K562 (cell line): ENCODE data around the gene VWA5B1. TPM values are rescaled to one million over a fixed set of nuclear protein-coding genes. Genes with fewer than 3 reads are reported as not detected.

Source experiments
- BRD4 ChIP-seq: fragments of 200-600 bp; sonication (generic); IDR thresholded peaks from 2 replicates; pipeline ENCODE4 v1.6.1; 2017; ENCODE audit warnings: inconsistent platforms
- CHCHD3 ChIP-seq: fragments of 250-450 bp; sonication (Bioruptor Pico); IDR thresholded peaks from 2 replicates; pipeline ENCODE4 v2.1.2; 2022; ENCODE audit warnings: mild to moderate bottlenecking
- ELF2 ChIP-seq: fragments of 250-450 bp; sonication (Bioruptor Pico); IDR thresholded peaks from 2 replicates; pipeline ENCODE4 v1.5.0; 2021; ENCODE audit warnings: mild to moderate bottlenecking
- FOS ChIP-seq: IDR thresholded peaks from 3 replicates; pipeline ENCODE4 v1.6.1; 2011; ENCODE audit not compliant: insufficient read length; ENCODE audit errors: extremely low read depth
- HDAC1 ChIP-seq, 2 experiments: fragments of 450-650 bp; IDR thresholded peaks; 2 replicates each; pipeline ENCODE4 v1.6.1; 2016 to 2017; ENCODE audit warnings: inconsistent platforms in 1 of 2, mild to moderate bottlenecking in 1 of 2, moderate library complexity in 1 of 2
- HDGF ChIP-seq: fragments of 450-650 bp; IDR thresholded peaks from 2 replicates; pipeline ENCODE4 v1.6.1; 2016
- KAT2B ChIP-seq: IDR thresholded peaks from one replicate; pipeline ENCODE4 v1.6.1; 2012; ENCODE audit warnings: low read depth, mild to moderate bottlenecking, control low read depth, inconsistent platforms, low read length, moderate library complexity
- L3MBTL2 ChIP-seq: fragments of 450-650 bp; IDR thresholded peaks from 2 replicates; pipeline ENCODE4 v1.6.1; 2016; ENCODE audit warnings: mild to moderate bottlenecking, moderate library complexity
- NBN ChIP-seq: fragments of 450-650 bp; IDR thresholded peaks from 2 replicates; pipeline ENCODE4 v1.6.1; 2016; ENCODE audit warnings: low read depth, mild to moderate bottlenecking
- NFE2L1 ChIP-seq: fragments of 450-650 bp; IDR thresholded peaks from 2 replicates; pipeline ENCODE4 v1.6.1; 2016; ENCODE audit warnings: missing genetic modification characterization, low read depth, mild to moderate bottlenecking, missing compliant biosample characterization, moderate library complexity, borderline replicate concordance
- NR3C1 ChIP-seq: sonication (generic); formaldehyde crosslinking; IDR thresholded peaks from 2 replicates; pipeline ENCODE4 v1.8.1; 2022; ENCODE audit warnings: missing genetic modification reagents
- PCBP1 ChIP-seq: fragments of 200-400 bp; formaldehyde crosslinking; IDR thresholded peaks from 2 replicates; pipeline ENCODE4 v1.6.1; 2018; ENCODE audit warnings: mild to moderate bottlenecking, low read depth, low read length; ENCODE audit not compliant: poor library complexity, severe bottlenecking
- SMAD2 ChIP-seq: fragments of 150-350 bp; IDR thresholded peaks from 2 replicates; pipeline ENCODE4 v1.6.1; 2014; ENCODE audit warnings: low read depth, mild to moderate bottlenecking, low read length
- XRCC4 ChIP-seq: IDR thresholded peaks from one replicate; pipeline ENCODE4 v1.6.1; 2011; ENCODE audit not compliant: insufficient read depth, insufficient read length; ENCODE audit errors: extremely low read depth
- YBX1 ChIP-seq: fragments of 450-650 bp; IDR thresholded peaks from 2 replicates; pipeline ENCODE4 v1.7.1; 2016; ENCODE audit warnings: mild to moderate bottlenecking
- ZNF212 ChIP-seq: fragments of 450-650 bp; formaldehyde crosslinking; IDR thresholded peaks from 2 replicates; pipeline ENCODE4 v1.4.0; 2020; ENCODE audit warnings: mild to moderate bottlenecking
- ZNF23 ChIP-seq: fragments of 250-450 bp; sonication (Bioruptor Pico); IDR thresholded peaks from 2 replicates; pipeline ENCODE4 v1.4.0; 2020; ENCODE audit warnings: mild to moderate bottlenecking
- ZNF785 ChIP-seq: fragments of 250-450 bp; sonication (Bioruptor Pico); IDR thresholded peaks from 2 replicates; pipeline ENCODE4 v1.4.0; 2020; ENCODE audit warnings: mild to moderate bottlenecking
- polyA plus RNA-seq, 8 experiments: library from polyadenylated mRNA; depleted of rRNA in 4 of 8; stranded (reverse) in 5 of 8; unstranded in 3 of 8; fragments of >200 nt; fragmentation: Nextera tagmentation in 2 of 8; fragmentation: Illumina TruSeq in 1 of 8; extraction: Ambion mirVana in 2 of 8; extraction: Trizol in 1 of 8; gene quantifications; 2 replicates each; pipeline versions ENCODE4 v1.2.1 to v1.2.3, GENCODE V29; 2011 to 2014; ENCODE audit warnings: inconsistent platforms in 1 of 8, missing spikeins in 1 of 8
- total RNA-seq, 7 experiments: library from RNA; depleted of rRNA in 6 of 7; stranded (reverse); fragments of >200 nt in 6 of 7; fragmentation: Illumina TruSeq in 2 of 7; extraction: Trizol in 2 of 7; gene quantifications; 2 replicates each; pipeline versions ENCODE4 v1.2.1 to v1.2.3, GENCODE V29; 2011 to 2021; ENCODE audit warnings: low replicate concordance in 1 of 7
- TF ChIP-seq, protein P1 (sequence below): fragments of 250-450 bp; sonication (Bioruptor Pico); IDR thresholded peaks from 2 replicates; pipeline ENCODE4 v1.5.1; 2021; ENCODE audit warnings: mild to moderate bottlenecking
- TF ChIP-seq, protein P2 (sequence below): sonication (generic); formaldehyde crosslinking; IDR thresholded peaks from 2 replicates; pipeline ENCODE4 v1.8.0; 2022; ENCODE audit warnings: missing genetic modification reagents, mild to moderate bottlenecking, moderate library complexity, borderline replicate concordance
- TF ChIP-seq, protein P3 (sequence below): sonication (generic); formaldehyde crosslinking; IDR thresholded peaks from 2 replicates; pipeline ENCODE4 v1.8.0; 2023; ENCODE audit warnings: mild to moderate bottlenecking, missing genetic modification reagents
- TF ChIP-seq, protein P4 (sequence below), 2 experiments: fragments of 450-650 bp; conservative IDR thresholded peaks; 2 replicates each; pipeline ENCODE4 v1.6.1; 2017; ENCODE audit warnings: mild to moderate bottlenecking in 2 of 2, moderate library complexity in 2 of 2

The VWA5B1 gene
- total and polyA plus RNA-seq, 9 of the 15 experiments (the other 6 are each of a cell fraction or from before 2014, with no cell fraction given), result not detected

DNA sequence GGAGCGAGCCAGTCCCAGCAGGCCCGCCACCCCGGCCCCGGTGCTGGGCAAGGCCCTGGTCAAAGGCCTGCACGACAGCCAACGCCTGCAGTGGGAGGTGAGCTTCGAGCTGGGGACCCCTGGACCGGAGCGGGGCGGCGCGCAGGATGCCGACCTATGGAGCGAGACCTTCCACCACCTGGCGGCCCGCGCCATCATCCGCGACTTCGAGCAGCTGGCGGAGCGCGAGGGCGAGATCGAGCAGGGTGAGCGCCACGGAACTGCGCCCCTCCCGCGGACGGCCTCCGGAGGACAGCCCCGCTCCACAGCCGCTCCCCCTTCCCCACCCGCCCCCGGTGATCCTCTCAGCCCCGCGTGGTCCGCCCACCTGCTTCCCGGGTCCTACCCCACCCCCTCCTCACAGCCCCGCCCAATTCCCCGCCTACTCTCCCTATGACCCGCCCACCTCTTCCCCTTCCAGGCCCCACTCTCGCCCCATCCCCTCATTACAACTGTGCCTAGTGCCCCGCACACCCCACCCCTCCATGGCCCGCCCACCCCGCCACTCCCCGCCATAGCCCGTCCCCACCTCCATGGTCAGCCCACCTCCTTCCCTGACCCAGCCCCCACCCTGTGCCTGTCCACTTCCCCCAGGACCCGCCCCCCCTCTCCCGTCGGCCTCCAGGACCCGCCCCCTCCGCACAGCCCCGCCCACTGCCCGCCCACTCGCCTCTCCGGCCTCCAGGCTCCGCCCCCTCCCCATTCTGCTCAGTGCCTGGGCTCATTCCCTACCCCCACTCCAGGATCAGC is 52.7 kb downstream of the VWA5B1 start (continued):
- TF ChIP-seq FOS (no peak), ZNF785 (CRISPR knock-in tag) (no peak), ZNF23 (CRISPR knock-in tag) (no peak), NFE2L1 (no peak), ELF2 (CRISPR knock-in tag) (no peak), PCBP1 (no peak), HDGF (no peak), ZNF212 (CRISPR knock-in tag) (no peak), NR3C1 (no peak), KAT2B (no peak), L3MBTL2 (0 out of 2 replicates have a peak, but pooled peaks have one; percentile 20), HDAC1 (IDR thresholded peaks at IDR 0.05) (no peak), NBN (no peak), YBX1 (no peak), BRD4 (no peak), XRCC4 (no peak), SMAD2 (no peak), CHCHD3 (CRISPR knock-in tag) (no peak)
- TF ChIP-seq, protein P1, sequence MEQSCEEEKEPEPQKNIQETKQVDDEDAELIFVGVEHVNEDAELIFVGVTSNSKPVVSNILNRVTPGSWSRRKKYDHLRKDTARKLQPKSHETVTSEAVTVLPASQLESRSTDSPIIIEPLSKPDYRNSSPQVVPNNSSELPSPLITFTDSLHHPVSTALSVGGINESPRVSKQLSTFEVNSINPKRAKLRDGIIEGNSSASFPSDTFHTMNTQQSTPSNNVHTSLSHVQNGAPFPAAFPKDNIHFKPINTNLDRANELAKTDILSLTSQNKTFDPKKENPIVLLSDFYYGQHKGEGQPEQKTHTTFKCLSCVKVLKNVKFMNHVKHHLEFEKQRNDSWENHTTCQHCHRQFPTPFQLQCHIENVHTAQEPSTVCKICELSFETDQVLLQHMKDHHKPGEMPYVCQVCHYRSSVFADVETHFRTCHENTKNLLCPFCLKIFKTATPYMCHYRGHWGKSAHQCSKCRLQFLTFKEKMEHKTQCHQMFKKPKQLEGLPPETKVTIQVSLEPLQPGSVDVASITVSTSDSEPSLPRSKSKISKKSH, result no peak
- TF ChIP-seq, protein P2, sequence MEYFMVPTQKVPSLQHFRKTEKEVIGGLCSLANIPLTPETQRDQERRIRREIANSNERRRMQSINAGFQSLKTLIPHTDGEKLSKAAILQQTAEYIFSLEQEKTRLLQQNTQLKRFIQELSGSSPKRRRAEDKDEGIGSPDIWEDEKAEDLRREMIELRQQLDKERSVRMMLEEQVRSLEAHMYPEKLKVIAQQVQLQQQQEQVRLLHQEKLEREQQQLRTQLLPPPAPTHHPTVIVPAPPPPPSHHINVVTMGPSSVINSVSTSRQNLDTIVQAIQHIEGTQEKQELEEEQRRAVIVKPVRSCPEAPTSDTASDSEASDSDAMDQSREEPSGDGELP (CRISPR knock-in tag), result 0 out of 2 replicates have a peak, but pooled peaks have one; percentile 18
- TF ChIP-seq, protein P3, sequence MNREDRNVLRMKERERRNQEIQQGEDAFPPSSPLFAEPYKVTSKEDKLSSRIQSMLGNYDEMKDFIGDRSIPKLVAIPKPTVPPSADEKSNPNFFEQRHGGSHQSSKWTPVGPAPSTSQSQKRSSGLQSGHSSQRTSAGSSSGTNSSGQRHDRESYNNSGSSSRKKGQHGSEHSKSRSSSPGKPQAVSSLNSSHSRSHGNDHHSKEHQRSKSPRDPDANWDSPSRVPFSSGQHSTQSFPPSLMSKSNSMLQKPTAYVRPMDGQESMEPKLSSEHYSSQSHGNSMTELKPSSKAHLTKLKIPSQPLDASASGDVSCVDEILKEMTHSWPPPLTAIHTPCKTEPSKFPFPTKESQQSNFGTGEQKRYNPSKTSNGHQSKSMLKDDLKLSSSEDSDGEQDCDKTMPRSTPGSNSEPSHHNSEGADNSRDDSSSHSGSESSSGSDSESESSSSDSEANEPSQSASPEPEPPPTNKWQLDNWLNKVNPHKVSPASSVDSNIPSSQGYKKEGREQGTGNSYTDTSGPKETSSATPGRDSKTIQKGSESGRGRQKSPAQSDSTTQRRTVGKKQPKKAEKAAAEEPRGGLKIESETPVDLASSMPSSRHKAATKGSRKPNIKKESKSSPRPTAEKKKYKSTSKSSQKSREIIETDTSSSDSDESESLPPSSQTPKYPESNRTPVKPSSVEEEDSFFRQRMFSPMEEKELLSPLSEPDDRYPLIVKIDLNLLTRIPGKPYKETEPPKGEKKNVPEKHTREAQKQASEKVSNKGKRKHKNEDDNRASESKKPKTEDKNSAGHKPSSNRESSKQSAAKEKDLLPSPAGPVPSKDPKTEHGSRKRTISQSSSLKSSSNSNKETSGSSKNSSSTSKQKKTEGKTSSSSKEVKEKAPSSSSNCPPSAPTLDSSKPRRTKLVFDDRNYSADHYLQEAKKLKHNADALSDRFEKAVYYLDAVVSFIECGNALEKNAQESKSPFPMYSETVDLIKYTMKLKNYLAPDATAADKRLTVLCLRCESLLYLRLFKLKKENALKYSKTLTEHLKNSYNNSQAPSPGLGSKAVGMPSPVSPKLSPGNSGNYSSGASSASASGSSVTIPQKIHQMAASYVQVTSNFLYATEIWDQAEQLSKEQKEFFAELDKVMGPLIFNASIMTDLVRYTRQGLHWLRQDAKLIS (CRISPR knock-in tag), result no peak
- TF ChIP-seq, protein P4, sequence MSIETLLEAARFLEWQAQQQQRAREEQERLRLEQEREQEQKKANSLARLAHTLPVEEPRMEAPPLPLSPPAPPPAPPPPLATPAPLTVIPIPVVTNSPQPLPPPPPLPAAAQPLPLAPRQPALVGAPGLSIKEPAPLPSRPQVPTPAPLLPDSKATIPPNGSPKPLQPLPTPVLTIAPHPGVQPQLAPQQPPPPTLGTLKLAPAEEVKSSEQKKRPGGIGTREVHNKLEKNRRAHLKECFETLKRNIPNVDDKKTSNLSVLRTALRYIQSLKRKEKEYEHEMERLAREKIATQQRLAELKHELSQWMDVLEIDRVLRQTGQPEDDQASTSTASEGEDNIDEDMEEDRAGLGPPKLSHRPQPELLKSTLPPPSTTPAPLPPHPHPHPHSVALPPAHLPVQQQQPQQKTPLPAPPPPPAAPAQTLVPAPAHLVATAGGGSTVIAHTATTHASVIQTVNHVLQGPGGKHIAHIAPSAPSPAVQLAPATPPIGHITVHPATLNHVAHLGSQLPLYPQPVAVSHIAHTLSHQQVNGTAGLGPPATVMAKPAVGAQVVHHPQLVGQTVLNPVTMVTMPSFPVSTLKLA (conservative IDR thresholded peaks at IDR 0.05), result no peak
